Dermis microvascular lymphatic vessel endothelial cell (primary cell): Measurements from ENCODE around the gene TTC34. TPM values are rescaled to one million over a fixed set of nuclear protein-coding genes. Genes with fewer than 3 reads are reported as not detected.
"Not testable (repeated sequence)": the region's sequence is repeated elsewhere in the genome, so short reads cannot be mapped to it uniquely, and the experiment has no call there.

Experiments used
- DNase-seq, 2 donors: peaks; one replicate each; pipeline versions ENCODE4 v3.0.0 to v3.0.0-alpha.2; 2010; ENCODE audit warnings: low read depth in 2 of 2
- total RNA-seq: library from RNA; depleted of rRNA; stranded (reverse); fragments of >200 nt; gene quantifications from 2 replicates; pipeline ENCODE4 v1.2.1, GENCODE V29; 2014

The TTC34 gene
- total RNA-seq, 1 donor from 2014 or later = under 0.01 TPM

DNA sequence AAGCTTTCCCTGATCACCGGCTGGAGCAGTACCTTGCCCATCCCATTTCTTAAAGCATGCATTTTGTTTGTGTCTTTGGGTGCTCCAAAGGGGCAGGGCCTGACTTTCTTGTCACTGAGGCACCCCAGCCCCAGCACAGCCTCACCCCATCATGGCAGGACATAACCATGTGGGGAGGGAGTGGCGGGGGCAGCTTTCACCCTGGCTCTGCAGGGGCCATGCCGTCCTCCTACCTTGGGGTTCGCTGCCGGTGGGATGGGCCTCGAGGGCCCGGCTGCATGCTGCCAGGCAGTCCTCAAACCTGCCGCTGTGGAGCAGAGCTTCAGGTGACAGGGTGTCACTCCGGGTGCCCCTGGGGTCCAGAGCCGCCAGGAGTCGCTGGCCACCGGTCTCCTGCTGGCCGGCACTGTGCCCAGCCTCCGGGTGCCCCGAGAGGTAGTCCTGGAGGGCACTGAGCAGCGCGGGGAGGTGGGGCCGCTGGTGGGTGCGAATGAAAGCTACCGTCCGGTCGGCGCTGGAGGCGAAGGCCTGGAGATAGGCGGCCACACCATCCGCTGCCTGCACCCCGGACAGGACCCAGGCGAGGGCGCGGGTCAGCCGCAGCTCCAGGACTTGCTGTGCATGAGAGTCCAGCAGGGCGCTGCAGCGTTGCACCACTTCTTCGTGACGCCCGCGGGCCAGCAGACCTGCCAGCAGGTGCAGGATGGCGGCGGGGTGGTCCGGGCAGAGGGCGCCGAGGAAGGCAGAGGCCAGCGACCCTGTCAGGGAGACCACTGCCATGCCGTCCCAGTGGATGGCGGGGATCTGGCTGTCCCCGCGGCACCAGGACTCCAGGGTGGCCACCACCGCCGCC, 1.5 kb downstream of the TTC34 start:
- no peak for DNase-seq

DNA sequence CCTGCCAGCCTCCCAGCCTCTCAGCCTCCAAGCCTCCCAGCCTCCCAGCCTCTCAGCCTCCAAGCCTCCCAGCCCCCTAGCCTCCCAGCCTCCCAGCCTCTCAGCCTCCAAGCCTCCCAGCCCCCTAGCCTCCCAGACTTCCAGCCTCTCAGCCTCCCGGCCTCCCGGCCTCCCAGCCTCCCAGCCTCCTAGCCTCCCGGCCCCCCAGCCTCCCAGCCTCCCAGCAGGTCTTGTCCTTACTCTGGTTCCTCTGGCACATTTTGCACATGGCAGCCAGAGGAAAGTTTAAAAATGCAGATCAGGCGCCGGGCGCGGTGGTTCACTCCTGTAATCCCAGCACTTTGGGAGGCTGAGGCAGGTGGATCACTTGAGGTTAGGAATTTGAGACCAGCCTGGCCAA, 2.5 kb downstream of the TTC34 start:
- not testable (repeated sequence) for DNase-seq

DNA sequence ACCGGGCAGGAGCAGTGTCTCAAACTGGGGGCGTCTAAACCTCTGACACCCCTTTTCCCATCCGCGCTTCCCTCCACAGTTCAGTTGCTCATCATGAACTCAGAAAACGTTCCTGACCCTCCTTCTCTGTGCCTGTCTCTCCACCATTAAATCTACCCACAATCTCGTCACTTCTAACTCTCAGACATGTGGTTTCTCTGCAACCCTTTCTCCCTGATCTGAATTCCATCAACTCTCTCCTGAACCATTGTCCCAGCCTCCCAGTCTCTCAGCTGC, 3.8 kb downstream of the TTC34 start:
- DNase-seq = no peak

- DNase-seq = no peak
Measured at GRCh38 chr1:2796890-2797740, 4.4 kb downstream of the TTC34 start.

GRCh38 chr1:2795926-2796325, 5.6 kb downstream of the TTC34 start:
- DNase-seq = no peak

DNA sequence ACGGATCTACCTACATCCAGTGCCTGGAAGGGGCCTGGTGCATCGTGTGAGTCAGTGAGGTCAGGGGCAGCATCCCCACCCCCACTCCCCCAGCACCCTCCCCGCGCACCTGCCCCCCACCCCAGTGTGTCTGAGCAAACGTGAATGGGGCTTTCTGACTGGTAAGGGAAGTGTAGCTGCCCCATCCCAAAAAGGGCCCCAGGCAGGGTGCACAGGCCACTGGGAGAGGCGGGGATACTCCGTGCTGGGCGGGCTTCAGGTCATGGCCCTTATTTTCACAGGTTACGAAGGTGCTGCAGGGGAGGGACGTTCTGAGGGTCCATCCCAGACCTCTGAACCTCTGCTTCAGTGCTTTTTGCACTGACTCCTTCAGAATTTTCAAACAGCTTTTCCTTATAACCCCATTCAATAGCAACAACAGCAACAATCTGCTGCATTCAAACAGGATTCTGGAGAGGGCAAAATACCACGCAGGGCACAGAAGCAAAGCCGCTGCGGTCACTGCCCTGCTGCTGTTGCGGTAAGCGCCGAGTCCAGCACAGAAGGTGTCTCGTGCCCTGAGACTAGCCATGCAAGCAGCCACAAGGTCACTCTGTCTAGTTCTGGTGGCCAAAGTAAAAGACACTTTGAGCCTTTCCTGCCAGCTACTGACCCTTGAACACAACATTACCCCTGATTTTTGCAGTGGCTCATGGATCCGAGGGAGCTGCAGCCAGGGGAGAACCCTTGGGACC, 10.3 kb downstream of the TTC34 start:
- no peak for DNase-seq

DNA sequence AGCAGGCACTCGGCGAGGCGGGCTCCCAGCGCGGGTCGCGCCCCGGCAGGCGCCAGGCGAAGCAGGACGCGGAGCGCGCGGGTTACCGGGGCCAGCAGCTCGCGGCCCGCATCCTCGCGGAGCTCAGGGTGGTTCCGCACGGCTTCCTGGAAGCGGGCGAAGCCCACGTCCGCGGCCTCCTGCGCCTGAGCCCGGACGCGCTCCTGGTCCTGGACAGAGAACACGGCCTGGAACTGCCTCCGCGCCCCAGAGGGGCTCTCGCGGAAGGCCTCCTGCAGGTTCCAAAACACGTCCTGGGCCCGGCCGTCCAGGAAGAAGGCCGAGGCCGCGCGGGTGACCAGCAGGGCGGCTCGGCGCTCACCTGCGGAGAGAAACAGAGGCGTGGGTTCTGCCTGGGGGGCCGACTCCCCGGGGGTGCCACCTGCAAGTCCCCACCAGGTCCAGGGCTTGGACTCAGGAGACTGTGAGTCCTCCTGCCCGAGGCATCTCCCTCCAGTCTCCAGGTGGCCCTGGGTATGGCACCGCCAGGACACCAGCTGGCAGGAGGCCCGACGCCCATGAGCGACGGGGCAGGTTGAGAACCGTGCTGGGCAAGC, 11.4 kb downstream of the TTC34 start:
- no peak for DNase-seq

- DNase-seq = no peak
Measured at GRCh38 chr1:2789164-2789985, 12.1 kb downstream of the TTC34 start.

DNA sequence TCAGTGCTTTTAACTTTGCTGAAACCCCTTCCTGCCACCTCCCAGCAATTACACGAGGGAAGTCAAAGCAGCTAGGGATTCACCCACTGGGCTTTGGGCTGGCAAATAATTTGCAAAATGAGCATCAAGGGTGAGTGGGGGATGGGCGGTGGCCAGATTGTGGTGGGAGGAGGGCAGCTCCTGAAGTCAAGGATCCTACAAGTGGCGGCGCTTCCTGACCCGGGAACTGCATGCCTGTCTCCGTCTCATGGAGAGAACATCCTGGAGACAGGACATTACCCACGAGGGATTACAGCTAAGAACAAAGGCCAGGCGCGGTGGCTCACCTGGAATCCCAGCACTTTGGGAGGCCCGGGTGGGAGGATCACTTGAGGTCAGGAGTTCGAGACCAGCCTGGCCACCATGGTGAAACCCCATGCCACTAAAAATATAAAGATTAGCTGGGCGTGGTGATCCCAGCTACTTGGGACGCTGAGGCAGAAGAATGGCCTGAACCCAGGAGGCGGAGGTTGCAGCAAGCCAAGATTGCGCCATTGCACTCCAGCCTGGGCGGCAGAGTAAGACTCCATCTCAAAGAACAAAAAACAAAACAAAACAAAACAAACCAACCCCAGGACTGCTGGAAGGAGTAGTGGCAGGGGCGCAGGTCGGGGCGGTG, 12.9 kb downstream of the TTC34 start:
- DNase-seq = no peak

GRCh38 chr1:2787163-2787911, 14.2 kb downstream of the TTC34 start:
- DNase-seq = no peak

DNA sequence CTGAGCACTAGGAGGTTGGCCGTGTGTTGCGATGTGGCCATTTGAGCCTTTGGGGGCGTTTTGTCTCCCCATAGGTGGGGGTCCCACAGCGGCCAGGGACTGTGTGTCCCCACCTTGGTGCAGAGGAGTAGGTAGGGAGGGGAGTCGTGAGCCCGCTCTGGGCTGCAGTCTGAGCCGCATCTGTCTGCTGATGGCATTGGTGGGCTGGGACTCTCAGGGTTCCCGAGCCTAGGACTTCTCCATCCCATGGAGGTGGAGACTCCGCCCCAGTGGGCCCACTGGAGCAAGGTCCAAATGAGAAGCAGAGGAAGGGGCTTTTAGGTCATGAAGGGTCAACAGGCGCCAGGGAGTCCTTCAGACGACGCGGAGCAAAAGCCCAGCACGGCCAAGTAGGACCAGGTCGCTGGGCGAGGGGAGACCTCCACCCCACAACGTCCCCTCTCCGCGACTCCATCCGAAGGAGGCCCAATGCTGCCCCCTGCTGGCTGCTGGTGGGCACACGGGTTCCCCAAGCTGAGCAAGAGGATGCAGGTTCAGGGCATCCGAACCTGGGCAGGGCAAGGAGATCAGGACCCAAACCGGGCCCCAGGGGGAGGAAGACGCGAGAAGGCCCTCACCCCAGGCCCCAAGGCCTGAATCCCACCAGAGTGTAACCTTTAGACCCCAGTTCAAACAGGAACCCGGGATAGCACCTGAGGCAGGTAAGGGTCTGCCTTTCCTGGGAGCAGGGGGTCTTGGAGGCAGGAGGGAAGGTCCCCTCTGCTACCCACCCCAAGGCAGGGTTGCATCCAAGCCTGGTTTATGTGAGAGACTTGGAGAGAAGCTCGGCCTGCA, 14.9 kb downstream of the TTC34 start:
- DNase-seq = peak in 1 of 2 donors; percentile 26

- no peak for DNase-seq
Measured at GRCh38 chr1:2785631-2786328, 15.7 kb downstream of the TTC34 start.

DNA sequence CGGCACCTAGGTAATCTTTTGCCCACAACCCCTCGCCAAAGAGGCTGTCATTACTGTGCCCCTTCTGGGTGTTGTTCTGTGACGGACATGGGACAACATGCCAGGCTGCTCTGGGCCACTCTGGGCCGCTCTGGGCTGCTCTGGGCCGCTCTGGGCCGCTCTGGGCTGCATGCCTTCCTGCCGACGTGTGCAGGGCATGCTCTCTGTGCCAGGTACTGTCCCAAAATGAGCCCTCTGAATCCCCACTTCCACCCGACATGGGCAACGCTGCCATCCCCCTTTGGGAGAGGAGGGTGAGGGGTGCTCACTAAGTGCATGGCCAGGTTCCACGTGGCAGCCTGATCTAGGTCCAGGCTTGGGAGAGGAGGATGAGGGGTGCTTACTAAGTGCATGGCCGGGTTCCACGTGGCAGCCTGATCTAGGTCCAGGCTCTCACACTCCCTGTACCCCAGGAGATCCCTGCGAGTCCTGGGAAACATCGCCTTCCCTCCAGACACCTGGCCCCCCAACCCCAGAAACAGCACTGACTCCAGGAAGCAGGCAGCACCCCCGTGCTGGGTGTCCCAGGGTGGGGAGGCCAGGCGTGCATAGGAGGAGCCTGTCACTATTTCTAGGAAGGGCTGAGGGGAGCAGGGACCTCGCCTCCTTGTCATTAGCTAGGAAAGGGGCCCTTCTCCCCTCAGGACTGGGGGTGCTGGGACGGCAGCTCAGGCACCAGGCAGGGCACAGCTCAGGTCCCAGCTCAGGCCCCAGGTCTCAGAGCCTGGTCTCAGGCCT, 16.5 kb downstream of the TTC34 start:
- DNase-seq = no peak

DNA sequence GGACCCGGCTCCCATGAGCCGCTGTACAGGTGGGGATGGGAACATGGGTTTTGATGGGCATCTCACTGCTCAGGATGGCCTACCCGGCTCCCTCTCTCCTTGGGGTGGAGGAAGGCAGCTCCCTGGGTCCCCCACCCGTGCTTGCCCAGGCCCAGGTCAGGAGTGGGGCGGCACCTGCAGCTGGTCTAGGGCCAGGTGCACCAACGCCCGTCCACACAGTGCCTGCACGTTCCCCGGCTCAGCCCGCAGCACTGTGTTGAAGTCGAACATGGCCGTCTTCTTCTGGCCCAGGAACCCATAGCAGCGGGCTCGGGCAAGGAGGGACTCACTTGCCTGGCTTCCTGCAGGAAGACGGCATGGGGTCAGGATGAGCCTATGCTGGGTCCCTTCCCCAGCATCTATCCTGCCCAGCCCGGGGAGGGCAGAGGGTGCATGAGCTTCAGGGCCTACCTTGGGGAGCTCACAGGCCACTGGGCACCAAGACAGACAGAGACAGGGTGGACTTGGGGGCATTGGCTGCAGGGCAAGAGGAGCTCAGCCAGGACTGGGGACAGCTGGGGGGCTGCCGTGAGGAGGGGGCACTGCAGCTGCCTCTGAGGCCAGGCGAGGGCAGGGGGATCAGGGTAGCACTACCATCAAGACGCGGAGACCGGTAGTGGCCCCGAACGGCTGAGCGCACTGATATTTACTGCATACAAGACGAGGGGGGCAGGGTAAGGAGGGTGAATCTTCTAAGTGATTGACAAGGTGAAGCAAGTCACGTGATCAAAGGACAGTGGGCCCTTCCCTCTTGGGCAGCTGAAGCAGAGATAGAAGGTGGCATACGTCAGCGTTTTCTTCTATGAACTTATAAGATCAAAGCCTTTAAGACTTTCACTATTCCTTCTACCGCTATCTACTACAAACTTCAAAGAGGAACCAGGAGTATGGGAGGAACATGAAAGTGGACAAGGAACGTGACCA, 17.8 kb downstream of the TTC34 start:
- DNase-seq = no peak

DNA sequence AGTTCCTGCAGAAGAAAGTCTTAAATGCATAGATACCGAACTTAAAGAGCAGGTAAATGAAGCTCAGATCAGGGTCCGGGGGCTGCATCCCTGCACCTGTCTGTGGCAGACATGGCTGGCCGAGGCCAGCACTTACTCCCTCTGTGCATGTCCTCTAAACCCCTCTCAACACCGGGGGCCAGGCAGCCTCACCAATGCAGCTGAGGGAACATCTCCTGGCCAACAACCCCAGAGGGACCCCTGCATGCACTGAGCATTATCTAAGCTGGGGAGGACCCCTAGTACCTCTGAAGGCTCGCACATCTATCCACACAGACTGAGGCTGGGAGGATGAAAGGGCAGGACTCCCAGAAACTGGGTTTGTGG, 18.4 kb downstream of the TTC34 start:
- DNase-seq = no peak

DNA sequence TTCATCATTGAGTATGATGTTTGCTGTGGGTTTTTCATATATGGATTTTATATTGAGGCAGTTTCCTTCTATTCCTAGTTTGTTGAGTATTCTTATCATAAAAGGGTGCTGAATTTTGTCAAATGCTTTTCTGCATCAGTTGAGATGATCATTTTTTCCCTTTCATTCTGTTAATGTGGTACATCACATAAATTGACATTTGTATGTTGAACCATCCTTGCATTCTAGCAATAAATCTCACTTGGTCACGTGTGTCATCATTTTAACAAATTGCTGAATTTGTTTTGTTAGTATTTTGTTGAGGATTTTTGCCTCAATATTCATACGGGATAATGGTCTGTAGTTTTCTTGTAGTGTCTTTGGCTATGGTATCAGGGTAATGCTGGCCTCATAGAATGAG, 19.9 kb downstream of the TTC34 start:
- no peak for DNase-seq
